Suppressor macrophage treated with lipopolysaccharide for 1 hour (primary cell): ENCODE results near the gene COL6A6.
A peak's percentile ranks its signal among the peaks of the same experiment; 100 is the strongest.

Source experiments
- DNase-seq, 3 donors: peaks; one replicate each; pipeline ENCODE4 v3.0.0-alpha.2; 2020 to 2022

The COL6A6 gene, protein sequence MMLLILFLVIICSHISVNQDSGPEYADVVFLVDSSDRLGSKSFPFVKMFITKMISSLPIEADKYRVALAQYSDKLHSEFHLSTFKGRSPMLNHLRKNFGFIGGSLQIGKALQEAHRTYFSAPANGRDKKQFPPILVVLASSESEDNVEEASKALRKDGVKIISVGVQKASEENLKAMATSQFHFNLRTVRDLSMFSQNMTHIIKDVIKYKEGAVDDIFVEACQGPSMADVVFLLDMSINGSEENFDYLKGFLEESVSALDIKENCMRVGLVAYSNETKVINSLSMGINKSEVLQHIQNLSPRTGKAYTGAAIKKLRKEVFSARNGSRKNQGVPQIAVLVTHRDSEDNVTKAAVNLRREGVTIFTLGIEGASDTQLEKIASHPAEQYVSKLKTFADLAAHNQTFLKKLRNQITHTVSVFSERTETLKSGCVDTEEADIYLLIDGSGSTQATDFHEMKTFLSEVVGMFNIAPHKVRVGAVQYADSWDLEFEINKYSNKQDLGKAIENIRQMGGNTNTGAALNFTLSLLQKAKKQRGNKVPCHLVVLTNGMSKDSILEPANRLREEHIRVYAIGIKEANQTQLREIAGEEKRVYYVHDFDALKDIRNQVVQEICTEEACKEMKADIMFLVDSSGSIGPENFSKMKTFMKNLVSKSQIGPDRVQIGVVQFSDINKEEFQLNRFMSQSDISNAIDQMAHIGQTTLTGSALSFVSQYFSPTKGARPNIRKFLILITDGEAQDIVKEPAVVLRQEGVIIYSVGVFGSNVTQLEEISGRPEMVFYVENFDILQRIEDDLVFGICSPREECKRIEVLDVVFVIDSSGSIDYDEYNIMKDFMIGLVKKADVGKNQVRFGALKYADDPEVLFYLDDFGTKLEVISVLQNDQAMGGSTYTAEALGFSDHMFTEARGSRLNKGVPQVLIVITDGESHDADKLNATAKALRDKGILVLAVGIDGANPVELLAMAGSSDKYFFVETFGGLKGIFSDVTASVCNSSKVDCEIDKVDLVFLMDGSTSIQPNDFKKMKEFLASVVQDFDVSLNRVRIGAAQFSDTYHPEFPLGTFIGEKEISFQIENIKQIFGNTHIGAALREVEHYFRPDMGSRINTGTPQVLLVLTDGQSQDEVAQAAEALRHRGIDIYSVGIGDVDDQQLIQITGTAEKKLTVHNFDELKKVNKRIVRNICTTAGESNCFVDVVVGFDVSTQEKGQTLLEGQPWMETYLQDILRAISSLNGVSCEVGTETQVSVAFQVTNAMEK (N-terminal part only)

DNA sequence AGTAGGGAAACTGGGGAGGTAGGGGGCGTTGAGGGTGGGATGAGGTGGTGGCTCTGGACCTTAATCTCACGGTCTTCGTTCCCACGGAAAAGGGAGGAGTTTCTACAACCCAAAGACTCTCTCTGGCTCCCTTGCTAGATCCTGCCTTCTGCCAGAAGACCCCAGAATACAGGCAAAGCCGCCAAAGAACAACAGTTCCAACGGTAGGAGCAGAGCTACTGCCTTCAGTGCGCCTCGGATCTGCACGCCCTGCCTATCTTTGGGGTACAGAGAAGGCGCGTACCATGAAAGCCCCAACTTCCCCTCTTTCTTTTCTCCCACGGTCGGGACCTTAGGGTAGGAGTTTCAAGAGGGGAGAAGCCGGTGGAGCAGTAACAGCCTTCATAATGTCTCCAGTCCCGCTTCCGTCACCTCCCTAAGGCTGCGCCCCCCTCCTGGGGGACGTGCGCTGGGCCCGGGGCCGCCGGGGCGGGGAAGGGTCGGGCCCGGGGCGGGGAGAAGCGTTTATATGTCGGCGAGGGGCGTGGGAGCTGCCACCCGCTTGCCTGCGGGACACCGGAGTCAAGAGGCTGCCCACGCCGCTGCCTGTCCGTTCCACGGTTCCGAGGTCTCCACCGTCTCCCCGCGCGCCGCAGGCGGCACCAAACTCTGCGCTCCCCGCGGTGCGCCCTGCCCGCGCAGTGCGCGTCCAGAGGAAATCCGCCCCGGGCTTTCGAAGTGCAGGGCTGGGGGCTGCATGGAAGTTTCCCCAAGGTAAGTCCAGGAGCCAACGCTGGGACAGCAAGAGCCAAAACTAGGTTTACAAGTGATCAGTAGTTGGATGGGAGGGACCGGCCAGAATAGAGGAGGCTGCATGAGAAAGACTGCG is at the start of gene COL6A6:
Gene COL6A6, plus strand, starts transcription at position 533 of the 868 bp plus-strand sequence. CDS start 43,188 bp downstream, outside the sequence.
- no peak for DNase-seq

DNA sequence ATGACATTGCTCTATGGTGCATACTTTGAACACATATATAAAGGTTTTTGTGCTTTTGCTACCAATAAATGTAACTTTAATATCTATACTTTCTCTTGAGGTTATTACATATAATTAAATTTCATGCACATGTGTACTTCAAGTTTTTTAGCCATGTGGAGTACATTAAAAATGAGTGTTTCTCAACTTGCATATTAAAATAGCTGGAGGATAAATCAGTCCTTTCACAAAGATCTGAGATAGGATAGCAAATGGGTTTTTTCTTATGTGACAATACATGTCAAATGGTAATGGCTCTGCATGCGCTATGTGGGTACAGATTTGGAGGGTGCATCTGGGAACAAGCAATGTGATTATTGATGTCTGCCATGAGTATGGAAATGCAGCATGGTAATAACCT is 48.7 kb upstream of the COL6A6 start:
- DNase-seq, result no peak

DNA sequence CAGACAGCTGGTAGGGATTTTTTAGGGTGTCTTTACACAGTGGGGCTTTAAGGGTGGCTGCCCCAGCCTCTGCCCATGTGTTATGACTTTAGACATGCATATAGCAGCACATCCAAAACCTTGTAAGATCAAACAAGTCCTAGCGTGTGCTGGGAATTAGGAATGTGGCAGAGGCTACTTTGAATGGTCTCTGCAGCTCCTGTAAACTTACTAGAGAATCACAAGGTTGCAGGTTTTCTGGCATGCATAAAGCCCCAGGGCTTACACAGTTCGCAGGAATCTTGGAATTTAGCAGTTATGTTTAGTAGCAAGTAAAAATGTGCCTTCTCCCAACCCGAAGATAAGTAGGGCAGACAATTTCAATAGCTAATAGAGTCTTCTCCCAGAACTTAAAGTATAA is 46.9 kb upstream of the COL6A6 start:
- no peak for DNase-seq

DNA sequence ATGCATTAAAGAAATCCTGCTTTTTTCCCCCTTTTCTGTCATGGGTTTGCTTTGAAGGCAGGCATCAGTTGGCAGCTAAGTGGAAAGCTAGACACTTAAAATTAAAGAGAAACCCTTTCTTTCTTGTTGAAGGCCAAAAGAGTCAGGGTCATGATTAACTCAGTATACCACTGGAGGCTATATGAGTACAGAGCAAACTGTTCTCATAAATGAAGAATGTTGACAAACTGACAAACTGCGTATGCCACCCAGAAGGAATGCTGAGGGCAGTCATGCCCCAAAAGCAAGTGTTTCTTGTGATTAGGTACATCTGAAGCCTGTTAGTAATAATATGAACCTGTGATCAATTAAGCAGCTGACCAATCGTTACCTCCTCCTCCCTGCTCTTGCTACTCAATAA is 43.6 kb upstream of the COL6A6 start:
- DNase-seq, result no peak

DNA sequence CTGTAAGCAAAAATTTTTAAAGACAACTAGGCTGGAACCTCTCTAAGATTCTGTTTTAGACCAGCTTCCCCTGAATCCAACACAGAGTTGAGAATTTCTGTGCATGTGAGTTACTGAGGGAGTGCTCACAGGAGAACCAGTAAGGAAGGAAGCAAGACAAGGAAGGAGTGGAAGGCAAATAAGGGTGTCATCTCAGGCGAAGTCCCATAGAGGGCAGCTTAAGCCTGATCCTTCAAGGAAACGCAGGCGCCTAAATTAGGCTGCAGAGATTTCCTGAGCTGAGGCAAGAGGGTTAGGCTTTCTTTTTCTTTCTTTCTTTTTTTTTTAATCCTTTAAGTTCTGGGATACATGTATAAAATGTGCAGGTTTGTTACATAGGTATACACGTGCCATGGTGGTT is 36.2 kb upstream of the COL6A6 start:
- DNase-seq, result peak in 1 of 3 donors; percentile 3

DNA sequence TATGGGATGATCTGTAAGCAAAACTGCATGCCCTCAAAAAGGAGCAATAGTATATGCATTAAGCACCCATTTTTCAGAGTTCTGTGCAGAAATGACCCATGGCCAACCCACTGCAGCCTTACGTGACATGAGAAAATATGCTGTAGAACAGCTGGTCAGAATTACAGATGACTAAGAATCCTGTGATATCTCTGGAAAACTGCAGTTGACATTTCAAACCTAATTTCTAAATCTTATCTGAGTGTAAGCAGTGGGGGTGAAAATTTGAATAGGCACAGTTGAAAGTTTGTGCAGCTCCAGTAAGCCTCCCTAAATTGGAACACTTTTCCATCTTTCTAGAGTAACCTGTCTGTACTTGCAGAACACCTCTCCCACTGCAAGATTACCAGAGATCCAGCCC is 28.7 kb upstream of the COL6A6 start:
- DNase-seq, result no peak

DNA sequence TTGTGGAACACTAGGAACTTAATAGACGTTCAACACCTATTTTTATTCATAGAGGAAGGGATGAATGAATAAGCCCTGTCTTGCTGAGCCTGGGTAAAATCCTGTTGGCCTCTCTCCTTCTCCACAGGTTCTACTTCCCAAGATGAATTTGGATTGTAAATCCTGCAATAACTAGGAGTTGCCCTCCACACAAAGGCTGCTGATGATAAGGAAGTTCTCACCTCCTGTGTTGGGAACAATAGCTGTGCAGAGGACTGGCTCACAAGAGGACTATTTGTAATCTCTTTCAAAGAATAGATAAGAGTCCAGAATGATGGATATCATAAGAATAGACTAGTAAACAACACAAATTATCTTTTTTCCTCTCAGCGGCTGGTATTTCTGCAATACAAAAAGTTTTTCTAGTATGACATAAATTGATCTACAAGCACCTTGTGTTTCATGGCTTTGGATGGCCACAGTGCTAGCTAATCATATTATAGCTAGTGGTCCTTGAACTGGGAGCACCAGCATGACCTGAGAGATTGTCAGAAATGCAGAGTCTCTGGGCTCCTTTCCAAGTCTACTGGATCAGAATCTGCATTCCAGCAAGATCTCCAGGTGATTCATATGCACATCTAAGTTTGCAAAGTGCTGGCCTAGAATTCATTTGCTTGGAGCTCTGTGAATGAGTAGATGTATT is 28.1 kb upstream of the COL6A6 start:
- no peak for DNase-seq

DNA sequence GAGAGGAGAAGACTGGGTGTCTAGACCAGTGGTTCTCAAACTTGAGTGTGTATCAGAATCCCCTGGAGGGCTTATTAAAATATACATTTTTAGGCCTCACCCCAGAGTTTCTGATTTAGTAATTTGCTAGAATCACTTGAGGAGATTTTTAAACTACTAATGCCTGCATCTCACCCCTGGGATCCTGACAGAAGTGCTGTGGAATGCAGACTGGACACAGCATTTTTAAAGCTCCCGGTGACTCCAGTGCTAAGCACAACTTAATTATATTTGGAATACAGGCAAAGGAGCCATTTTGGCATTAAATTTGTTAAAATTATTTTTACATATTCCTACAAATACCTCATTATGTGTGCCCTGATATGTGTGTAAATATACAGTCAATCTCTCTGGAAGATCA is 26.7 kb upstream of the COL6A6 start:
- DNase-seq, result no peak

DNA sequence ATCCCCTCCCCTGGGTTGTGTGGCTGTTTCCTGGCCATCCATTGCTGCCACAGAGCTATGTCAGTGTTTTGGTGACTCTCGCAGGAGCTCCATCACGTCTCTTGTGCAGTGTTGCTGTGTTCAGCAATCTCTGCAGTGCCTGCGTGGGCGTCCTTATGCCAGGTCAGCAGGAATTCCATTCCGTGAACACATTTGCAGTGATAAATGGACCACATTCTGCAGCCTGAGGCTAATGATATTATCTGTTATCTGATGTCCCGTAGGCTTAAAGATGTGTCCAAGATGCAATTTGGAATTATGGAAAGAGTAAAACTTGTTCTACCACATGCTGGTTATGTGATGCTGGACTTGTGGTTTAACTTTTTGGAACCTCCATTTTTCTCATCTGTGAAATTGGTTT is 25.5 kb upstream of the COL6A6 start:
- no peak for DNase-seq

DNA sequence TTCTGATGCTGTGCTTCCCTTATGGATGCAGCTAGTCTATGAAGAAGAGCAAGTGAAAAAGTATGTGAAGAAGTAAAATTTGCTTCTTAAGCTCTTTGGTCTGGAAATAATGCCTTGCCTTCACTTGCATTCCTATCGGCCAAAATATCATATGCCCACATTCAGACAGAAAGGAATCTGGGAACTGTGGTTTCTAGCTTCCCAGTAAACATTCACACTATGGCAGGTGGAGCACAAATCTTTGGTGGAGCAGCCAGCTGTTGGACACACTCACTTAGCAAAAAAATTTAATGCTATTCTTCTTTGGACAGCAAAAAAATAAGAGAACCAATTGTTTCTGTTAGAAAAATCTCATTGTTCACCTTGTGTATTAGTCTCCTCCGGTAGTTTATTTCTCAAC is 12.3 kb upstream of the COL6A6 start:
- no peak for DNase-seq

DNA sequence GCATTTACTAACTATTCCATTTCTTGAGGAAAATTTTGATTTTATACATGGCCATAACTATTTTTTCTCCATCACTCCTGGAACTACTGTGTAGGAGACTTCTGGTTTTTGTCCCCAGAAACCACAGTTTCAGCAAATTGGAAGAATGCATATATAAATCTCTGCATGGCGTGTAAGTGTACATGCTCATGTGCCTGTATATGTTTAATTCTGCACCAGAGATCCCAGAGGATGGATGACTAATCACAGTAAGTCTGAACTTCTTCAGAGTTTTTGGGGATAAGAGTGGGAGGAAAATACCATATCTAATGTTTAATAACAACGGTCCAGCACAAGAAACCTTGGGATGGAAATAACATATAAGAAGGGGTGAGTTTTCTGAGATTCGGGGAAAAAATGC is 10.9 kb upstream of the COL6A6 start:
- DNase-seq, result no peak

DNA sequence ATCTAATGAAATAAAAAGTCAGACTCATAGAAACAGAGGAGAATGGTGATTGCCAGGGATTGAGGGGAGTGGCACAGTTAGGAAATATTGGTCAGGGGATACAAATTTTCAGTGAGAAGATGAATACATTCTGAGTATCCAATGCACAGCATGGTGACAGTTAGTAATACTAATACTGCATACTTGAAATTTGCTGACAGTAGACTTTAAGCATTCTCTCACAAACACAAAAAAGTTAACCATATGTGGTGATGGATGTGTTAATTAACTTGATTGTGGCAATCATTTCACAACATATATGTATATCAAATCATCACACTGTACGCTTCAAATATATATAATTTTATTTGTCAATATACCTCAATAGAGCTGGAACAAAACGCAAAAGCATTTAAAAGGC is 9.2 kb upstream of the COL6A6 start:
- DNase-seq, result no peak

DNA sequence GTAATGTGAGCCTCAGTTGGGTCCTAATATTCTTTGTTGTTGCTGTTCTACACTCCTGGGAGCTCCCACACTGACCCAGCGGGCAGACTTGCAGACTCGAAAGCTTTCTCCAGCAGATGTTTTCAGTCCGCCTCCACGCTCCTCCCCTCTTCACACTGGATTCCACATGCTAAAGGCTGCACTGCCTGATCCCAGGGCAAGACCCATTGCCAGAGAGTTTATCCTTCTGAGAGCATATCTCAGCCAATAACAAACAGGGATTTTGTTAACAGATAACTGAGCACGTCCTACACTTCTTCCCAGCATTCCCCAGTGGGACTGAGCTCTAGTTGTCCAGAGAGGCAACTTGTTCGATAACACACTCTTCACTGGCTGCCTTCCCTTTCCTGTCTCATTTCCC is 8.0 kb upstream of the COL6A6 start:
- DNase-seq, result no peak

DNA sequence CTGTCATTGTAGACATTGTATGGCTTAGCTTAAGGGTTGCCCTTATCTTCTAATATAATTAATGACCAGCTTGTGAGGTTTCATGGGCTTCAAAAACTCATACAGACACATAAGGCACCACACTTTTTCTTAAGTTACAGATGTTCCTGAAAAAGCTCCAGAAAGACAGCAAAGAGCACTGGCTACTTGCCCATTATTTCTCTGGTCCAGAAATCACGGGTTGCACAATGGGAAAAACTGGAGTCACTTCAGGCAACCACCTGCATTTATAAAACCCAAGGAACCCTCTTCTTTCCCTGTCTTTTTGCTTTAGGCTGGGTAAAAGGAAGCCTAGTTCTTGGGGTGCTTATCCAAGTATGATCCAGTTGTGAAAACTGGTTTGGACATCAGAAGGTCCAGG is 2.3 kb upstream of the COL6A6 start:
- no peak for DNase-seq

DNA sequence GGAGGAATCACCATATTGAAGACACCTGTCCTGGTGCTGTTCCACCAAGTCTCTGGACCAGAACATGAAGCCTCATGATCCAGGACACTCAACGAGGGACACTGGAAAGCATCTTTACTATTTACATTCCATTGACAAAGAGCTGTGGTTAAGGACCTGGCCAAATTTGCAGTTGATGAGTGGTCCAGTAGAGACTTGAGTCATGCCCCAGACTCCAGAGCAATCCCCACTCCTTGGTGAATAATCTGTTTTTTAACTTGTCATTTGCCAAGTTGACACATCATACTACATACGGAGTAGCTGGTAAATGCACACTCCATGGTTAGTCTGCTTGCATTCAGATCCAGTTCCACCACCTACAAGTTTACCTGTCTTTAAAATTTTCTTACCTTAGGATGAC is 1.2 kb upstream of the COL6A6 start:
- no peak for DNase-seq

DNA sequence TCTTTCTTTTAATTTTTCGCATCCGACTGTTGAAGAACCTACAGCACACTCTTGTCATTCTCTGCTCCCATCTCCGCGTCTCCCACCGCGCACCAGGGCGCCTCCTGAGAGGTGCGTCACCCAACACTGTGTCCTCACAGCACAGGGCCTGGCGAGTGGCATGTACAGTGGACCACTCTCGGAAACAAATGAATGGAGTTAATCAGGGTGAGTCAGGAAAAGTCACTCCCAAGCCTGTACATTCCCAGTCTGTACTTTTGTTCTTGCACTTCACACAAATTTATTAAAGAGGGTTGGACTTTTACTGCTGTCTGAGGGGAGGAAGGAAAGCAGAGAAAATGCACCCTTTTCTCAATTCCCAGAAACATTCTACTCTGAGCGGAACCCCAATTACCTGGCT is 625 bp downstream of the COL6A6 start:
- no peak for DNase-seq

DNA sequence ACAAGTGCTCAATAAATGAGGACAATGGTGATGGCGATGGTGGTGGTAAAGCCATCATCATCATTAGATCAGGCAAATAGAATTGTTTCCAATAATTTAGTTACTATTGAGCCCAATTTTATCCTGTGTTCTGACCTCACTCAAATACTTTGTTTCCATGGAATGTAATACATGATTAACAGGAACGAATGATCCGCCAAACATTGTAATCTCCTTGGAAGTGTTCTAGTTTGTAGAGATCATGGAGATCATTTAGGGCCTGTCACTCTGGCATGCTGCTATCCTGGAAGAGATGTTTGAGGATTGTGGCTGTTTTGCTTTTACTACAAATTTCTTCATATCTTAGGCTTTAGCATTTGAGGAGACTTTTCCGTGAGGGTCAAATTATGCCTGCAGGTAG is 2.8 kb downstream of the COL6A6 start:
- DNase-seq, result no peak

DNA sequence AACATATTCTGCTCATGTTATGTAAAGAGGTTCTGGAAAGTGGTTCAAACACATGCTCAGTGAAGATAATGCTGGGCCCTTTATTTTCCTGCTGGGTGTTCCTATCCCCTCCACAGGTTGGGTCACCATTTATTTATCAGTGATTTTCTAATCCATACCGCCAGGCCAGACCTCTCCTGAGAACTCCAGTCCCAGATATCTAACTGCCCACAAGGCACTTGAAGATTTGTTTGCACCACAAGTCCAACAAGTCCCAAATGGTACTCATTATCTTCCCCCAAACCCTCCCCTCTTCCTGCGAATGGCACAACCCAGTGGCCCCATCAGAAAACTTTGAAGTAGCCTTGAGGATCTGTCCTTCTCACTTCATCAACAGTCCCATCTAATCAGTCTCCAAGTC is 5.4 kb downstream of the COL6A6 start:
- no peak for DNase-seq

DNA sequence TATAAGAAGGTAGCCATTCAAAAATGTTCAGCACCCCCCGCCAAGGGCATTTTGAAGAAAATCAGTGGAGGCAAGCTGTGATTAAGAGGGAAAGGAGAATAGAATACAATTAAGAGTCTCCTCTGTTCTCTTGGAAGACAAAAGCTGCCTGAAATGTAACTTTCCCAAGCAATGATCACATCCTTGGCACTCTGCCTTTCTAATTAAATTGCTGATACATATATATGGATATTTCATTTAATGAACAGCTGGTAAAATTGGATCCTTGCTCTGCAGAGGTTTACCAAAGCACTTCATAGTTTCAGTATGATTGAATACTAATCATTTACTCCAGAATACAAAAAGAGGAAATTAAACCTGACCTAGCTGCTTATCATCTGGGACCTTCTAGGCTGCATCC is 10.4 kb downstream of the COL6A6 start:
- DNase-seq, result no peak

DNA sequence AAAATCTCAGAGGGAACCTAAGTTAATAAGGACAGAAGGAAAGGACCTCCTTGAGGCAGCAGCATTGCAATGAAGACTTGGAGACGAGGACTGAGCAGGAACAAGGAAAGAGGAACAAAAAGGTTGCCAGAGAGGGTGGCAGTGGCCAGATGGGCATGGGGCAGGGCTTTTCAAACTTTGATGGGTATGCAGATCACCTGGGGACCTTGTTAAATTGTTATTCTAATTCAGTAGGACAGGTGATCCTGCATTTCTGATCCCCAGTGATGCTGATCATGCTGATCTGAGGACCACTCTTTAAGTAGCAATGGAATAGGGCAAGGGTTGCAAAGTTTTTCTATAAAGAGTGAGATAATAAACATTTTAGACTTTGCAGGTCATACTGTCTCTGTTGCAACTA is 11.1 kb downstream of the COL6A6 start:
- DNase-seq, result no peak

DNA sequence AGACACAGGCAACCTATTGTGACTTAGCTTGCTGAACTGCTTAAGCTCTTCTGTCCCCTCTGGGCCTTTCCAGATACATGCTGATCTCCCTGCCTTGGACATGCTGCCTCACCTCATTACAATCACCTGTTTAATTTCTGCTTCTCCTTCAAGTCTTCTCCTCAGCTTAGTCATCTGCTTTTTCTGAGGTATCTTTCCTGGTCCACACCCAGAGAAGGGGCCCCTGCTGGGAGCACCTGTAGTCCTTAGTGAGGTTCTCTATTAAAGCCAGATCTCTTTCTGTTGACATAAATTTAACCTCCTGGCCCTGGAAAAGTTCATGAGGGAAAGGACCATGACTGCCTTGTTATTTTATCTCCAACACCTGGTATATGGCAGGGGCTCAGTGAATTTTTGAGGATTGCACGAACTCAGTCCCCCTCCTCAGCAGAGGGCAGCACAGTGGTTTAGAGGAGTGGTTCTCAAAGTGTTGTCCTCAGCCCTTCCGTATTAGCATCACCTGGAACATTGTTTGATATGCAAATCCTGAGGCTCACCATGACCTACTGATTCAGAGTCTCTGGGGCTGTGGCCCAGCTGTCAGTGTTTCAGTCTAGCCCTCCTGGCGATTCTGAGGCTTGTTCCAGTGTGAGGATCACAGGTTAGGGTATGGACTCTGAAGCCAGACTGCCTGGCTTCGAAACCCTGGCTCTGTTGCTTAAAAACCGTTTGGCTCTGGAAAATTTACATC is 12.7 kb downstream of the COL6A6 start:
- DNase-seq, result no peak
